Ishikawa (cell line): ENCODE data around the gene MND1.

Experiments
- CEBPB ChIP-seq: IDR thresholded peaks from 2 replicates; pipeline ENCODE4 v1.6.1; 2012
- EP300 ChIP-seq: IDR thresholded peaks from 2 replicates; pipeline ENCODE4 v1.6.1; 2012; ENCODE audit warnings: borderline replicate concordance
- TF ChIP-seq, protein P1 (sequence below): IDR thresholded peaks from 2 replicates; pipeline ENCODE4 v1.6.1; 2012; ENCODE audit warnings: low read depth, mild to moderate bottlenecking

DNA sequence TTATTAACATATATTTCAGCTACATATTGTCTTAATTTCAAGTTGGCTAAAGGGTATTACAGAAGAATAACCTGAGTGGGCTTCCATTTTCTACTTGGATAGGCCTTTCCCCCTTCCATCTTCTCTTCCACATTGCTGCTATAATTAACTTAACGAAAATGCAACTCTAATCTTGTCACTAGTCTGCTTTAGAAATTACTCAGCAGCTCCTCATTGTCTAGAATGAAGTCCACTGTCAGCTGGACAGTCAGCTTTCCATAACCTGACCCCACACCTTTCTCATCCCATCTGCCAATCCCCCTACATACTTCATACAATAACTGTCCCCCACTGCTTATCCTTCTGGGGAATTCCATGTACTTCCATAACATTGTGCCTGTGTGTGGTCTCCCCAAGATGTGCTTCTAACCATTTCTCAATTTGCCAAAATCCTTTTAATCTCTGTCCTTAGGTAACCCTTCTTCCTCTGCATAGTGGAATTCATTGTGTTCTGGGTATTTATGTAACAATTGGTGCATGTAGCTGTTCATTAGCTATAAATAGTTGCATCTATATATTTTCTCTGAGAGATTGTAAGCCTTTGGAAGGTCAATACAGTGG lies 4.8 kb downstream of the MND1 start:
- TF ChIP-seq, protein P1, sequence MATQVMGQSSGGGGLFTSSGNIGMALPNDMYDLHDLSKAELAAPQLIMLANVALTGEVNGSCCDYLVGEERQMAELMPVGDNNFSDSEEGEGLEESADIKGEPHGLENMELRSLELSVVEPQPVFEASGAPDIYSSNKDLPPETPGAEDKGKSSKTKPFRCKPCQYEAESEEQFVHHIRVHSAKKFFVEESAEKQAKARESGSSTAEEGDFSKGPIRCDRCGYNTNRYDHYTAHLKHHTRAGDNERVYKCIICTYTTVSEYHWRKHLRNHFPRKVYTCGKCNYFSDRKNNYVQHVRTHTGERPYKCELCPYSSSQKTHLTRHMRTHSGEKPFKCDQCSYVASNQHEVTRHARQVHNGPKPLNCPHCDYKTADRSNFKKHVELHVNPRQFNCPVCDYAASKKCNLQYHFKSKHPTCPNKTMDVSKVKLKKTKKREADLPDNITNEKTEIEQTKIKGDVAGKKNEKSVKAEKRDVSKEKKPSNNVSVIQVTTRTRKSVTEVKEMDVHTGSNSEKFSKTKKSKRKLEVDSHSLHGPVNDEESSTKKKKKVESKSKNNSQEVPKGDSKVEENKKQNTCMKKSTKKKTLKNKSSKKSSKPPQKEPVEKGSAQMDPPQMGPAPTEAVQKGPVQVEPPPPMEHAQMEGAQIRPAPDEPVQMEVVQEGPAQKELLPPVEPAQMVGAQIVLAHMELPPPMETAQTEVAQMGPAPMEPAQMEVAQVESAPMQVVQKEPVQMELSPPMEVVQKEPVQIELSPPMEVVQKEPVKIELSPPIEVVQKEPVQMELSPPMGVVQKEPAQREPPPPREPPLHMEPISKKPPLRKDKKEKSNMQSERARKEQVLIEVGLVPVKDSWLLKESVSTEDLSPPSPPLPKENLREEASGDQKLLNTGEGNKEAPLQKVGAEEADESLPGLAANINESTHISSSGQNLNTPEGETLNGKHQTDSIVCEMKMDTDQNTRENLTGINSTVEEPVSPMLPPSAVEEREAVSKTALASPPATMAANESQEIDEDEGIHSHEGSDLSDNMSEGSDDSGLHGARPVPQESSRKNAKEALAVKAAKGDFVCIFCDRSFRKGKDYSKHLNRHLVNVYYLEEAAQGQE: no peak
- TF ChIP-seq CEBPB: no peak
- no peak for TF ChIP-seq EP300
